HG02588 (cell line): ENCODE data around the gene MVB12B.

Experiments
- ATAC-seq: cut with Tn5 transposase; IDR thresholded peaks from one replicate; pipeline ENCODE4 v1.9.1; 2021; ENCODE audit warnings: mild to moderate bottlenecking, moderate library complexity; ENCODE audit not compliant: unreplicated experiment

MVB12B gene

DNA sequence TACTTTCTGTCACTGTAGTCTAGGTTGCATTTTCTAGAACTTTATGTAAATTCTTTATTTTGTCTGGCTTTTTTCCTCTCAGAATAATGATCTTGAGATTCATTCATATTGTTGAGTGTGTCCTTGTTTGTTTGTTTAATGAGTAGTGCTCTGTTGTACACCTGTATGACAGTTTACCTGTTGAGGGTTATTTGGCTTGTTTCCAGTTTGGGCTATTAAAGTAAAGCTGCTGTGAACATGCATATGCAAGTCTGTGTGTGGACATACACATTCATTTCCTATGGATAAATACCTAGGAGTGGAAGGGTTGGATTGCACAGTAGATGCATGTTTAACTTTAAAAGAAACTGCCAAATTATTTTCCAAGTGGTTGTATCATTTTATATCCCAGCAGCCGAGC, 30.4 kb downstream of the MVB12B start:
- ATAC-seq: no peak

DNA sequence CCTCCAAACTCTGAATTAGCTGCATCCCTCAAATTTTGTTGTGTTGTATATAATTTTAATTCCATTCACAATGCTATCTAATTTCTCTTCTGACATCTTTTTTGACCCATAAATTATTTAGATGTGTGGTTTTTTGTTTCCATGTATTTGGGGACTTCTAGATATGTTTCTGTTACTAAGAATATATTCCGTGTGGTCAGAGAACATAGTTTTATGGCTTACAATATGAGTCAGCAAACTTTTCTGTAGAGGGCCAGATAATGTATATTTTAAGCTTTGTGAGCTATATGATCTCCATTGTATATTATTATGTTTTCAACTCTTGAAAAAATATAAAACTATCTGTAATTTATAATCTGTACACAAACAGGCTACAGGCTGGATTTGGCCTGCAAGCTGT, 33.4 kb downstream of the MVB12B start:
- ATAC-seq: no peak

DNA sequence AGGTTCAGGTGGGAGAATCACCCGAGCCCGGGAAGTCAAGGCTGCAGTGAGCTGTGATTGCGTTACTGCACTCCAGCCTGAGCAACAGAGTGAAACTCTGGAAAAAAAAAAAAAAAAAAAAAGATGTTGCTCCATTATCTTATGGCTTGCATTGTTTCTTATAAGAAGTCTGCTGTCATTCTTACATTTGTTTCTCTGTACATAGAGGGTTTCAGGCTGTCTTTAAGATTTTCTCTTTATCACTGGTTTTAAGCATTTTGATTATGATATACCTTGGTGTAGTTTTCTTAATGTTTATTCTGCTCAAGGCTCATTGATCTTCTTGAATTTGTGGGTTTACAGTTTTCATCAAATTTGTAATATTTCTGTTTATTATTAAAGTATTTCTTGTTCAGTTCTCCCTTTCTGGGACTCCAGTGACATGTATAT, 35.2 kb downstream of the MVB12B start:
- ATAC-seq: no peak

DNA sequence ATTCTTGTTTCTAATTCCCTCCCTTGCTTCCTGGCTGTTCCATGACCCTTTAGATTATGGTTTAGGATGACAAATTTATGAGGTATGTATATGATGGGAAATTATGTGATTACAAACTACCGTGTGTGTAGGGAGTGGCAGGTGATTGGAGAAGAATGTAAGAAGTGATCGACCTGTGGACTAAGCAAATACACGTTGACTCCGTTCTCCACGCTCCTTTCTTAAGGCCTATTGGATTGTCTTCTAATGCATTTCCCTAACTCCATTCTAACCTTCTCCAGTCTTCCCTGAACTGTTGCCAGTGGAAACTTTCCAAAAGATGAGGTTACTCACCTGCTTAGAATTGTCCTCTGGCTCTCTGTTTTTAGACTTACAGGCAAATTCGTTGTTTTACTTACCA, 36.6 kb downstream of the MVB12B start:
- no peak for ATAC-seq

DNA sequence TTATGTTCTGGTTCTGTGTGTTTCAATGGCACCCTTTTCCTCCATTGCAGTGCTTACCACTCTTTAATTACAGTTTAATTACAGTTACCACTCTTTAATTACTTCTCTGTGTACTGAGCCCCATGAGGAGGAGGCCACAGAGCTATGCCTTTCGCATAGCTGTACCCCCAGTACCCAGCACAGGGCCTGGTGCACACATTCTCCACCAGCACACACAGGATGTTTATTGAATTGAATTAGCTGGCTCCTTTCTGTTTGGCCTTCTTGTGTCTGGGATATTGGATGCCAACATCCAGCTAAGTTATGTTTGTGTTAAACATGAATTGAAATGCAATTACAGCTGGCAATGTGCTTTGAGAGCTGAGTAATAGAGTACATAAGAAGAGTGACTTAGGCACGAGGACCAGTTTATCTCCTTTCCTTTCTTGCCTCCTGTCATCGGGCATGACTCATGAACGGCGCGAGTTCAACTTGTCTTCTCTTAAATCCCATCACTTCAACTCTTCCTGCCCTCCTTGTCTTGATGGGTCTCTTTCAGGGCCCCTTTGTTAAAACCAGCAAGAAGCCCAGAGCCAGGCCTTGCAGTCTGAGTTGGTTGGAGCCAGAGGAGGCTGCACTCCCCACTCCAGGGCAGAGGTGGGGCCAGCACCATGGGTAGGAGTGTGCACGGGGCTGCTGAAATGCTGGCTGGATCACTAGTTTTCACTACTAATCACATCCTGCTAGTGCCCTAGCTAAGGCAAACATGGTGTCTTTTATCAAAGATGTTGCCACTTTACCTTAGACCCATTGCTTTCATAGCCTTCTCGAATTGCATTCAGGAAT, 37.4 kb downstream of the MVB12B start:
- no peak for ATAC-seq

DNA sequence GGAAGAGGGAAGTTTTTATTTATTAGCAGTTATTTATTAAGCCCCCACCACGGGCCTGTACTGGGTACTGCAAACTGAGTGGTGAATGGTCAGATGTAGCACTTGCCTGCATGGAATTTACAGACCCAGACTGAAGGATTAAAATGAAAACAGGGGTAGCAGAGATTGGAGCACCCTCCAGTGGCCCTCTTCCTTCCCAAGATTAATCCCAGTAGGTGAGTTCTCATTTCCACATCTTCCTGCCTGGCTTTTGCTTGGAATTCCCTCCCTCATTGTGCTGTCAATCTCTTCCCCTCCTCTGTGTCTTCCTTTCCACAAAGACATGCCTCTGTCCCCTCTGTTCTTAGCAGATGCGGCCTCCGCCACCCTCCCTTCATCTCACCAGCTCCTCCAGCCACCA, 39.2 kb downstream of the MVB12B start:
- no peak for ATAC-seq

DNA sequence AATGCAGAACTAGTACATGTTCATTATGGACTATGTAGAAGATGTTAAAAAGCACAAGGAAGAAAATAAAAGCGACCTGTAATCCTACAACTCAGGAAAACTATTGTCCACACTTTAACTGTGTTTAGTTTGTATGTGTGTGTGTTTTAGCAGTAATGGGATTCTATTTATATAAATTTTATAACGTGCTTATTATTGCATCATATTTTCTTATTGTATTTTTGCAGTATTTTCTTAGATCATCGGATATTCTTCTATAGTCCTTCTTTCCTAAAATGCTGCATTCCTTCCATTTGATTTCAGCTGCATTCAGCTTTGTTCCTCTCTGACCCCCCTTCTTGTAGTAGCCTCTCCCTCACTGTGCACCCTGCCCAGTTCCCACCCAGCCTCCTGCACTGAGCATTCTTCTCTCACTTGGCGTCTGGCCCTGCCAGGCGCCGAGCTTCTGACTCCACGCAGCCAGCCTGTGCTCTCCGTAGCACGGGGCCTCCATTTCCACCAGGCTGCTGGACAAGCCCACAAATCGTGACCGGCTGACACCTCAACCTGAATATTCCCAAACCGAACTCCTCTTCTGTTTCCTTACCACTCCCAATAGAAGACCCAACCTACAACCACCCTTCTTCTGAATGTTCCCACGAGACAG, 39.9 kb downstream of the MVB12B start:
- ATAC-seq: no peak

DNA sequence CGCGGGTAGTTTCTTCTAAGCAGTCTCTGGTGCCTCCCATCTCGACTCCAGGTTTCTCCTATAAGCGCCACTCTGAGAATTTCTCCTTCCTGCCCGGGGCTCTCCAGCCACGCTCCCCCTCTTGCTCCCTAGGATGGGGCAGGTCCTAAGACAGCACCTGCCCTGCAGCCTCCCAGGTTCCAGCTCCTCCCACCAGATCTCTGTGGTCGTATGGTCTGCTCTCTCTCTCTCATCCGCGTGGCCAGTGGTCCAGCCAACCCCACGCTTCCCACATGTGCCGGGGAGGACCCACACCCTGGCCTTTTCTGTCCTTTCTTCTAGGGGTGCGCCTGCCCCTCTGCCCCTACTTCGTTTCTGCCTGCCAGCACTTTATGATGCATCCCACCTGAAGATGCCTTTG, 40.5 kb downstream of the MVB12B start:
- ATAC-seq: no peak

DNA sequence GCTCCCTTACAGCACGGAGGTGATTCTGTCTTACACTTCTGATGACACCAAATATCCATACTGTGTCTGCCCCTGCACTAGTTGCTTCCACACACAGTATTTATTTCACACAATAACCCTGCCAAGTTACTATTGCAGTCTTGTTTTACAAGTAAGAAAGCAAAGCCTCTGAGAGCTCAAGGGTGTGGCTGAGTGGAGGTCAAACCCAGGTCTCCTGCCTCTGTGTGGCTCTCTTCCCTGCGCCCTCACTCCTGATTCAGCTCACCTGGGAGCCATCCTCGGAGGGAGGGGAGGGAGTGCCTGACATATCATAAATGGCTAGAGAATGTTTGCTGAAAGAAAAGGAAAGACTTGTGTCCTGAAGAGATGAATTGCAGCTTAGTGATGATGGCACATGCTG, 41.0 kb downstream of the MVB12B start:
- ATAC-seq: no peak

DNA sequence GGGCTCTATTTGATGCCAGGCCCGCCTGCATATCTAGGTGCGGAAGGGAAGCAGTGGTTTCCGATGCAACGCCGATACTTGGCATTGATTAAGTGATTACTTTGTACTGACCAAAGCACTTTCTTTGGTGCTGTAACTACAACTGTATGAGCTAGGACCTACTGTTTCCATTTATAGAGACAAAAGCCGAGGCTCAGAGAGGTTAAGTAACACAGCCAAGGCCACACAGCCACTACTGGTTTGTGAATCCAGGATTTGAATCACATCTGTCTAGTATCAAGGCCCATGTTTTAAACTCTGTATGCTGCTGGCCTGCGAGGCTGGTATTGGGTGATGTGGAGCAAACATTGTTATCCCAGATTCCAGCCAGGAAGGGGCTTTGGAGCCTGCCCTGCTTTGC, 41.4 kb downstream of the MVB12B start:
- ATAC-seq: no peak

DNA sequence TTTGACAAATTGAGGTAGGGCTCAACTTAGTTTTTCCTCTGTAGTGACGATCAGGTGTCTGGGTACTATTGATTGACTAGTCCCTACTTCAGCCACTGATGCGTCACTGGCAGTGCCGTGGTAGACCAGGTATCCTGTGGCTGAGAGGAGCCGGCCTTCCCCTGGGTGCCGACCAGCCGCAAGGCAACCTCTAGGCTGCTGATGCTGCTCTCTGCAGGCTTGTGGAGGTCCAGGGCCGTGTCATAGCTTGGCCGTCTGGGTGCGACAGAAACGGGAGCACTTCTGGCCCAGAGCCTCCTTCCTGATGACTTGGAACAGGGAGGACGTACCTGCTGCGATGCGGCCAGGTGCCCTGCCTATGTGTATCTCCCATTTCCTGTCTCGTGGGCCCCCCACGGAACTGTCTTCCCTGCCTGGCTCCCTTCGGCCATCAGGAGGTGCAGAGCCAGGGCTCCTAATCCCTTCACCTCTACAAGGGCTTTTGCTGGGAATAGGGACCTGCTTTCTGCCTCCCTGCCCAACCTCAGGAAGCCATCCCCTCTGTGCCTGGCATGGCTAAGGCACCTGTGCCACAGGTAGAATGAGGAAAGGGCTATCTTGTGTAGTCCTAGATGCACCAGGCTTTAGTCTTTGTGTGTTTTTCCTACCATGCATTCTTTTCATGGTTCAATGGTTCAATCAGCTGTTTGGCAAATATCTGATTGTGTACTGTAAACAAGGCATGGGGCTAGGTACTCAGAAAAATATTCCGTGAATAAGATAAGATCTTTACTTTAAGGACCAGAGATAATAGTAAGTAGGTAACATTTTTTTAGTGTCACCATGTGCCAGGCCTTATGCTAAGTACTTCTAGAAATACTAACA, 44.6 kb downstream of the MVB12B start:
- ATAC-seq: no peak

DNA sequence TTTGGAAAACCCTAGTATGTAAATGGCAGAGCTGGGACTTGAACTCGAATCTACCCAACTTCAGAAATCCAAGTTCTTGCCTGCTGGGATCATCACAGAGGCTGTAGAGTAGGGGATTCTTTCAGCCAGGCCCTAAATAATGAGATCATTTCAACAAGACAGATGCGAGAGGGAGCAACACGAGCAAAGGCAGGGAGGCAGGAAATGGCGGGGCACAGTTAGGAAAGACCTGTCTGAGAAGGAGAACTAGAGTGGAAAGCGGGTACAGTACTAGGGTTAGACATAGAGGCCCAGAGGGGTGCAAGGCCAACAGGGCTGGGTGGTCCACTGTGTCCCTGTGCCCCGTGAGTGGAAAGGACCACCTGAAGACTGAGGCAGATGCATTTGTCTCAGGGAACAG, 46.1 kb downstream of the MVB12B start:
- ATAC-seq: no peak

DNA sequence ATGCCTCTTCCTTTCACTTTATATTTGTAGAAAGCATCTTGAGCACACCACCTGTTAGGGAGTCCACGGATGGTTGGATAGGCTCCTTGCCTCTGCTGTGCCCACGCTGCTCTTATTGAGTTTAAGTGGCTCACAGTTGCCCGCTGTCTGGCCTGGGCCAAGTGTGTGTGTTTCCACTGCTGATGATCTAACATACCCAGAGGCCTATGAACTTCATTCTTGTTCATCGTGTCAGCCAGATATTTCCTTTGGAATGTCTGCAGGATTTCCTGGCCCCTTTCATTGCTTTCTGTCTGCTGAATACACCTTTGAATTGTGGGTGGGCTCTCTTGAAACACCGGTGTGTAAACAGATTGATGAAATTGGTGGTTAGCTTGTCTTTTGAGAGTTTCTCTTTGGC, 46.6 kb downstream of the MVB12B start:
- no peak for ATAC-seq

DNA sequence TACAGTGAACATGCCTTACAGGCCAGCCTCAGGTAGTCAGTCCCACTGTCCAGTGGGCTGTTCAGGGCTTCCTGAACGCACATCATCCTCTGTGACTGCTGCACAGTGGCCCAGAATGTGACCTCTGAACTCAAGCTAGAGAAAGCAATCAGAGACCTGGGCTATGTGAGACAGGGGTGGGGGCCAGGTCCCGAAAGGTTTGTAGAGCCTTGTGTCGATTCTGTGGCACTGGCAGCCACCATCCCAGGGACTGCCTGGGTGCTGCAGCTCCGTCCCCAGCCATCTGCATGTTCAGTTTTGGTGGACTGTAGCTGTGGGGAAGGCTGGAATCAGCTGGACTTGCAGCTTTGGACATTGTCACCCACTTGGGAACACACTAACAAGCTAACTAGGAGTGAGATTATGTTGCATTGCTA, 47.7 kb downstream of the MVB12B start:
- ATAC-seq: no peak

DNA sequence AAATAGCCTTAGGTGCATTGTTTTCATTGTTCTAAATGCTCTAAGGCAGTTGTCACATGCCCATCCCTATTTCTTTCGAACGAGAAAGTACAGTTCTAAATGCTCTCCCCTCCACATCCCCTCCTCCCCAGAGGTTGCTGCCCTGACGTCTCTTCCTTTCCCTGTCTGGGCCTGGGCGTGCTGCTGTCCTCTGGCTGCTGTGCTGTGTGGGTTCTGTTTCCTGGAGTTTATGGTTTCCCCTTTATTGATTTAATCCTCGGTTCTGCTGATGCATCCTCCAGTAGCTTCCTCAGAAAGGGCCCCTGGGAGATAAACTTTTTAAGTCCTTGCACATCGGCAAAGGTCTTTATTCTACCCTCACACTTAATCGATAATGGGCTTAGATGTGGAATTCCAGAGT, 48.8 kb downstream of the MVB12B start:
- no peak for ATAC-seq

DNA sequence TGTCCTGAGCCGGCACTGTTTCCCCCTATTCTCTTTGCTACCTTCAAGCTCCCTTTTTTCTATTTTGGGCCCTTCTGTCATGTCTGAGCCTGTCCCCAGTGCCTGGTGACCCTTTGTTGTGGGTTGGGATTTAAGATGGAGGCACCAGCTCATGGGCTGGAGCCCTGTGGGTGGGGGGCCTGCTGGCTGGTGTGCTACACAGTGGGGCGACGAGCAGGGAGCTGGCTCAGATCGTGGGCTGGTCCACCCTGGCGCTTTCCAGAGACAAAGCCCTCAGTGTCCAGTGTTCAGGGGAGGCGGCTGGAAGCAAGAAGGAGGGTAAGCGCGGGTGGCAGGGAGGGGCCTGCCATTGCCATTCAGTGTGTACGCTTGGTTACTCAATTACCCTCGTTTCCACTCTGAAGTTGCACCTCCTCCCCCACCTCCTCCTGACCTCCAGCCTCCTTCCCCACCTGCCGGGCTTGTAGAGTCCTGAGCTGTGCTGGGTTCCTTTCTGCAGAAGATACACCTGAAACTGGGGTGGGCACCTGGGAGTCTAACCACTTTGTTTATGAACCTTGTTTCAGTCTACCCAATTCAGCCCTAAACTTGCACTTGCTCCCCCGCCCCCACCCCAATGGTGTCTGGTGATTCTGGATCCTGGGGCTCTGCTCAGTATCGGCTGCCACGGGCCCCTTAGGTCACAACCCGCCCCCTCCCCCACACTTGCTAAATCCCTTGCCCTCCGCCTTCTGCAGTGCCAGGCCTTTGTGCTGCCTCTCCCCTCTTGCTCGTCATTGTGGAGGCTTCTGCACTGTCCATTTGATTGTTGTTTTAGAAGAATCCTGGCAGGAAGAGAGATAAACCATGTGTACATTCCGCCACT, 49.9 kb downstream of the MVB12B start:
- ATAC-seq: no peak

DNA sequence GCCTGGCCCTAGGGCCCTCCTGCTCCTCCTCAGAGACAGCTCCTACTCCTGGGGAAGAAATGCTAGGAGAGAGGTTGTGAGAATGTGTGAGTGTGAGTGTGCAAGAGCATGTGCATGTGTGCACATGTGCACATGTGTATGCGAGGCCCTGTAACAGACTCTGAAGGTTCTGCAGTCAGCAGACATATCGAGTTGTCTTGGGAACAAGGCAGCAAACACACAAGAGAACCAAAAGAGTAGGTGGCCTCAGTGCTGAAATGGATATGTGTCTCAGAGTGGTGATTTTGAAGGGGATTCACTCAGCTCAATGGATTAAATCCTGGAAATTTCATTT, 50.5 kb downstream of the MVB12B start:
- no peak for ATAC-seq

DNA sequence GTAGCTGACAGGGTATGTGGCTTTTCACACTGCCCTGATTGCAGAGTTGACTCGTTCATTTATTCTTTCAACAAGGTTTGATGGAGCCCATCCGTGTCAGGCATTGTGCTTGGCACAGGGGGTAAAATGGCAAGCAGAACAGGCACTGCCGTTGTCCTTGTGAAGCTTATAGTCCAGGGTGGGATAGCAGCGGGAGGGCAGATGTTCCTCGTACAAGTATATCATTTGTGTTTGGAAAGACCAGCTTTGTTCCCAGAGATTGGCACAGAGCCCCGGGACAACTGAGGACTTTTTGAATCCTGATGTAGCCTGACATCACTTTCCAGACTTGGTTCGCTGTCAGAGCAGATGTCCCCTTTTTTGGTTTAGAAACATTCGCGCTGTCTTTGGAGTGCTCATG, 50.9 kb downstream of the MVB12B start:
- ATAC-seq: no peak

DNA sequence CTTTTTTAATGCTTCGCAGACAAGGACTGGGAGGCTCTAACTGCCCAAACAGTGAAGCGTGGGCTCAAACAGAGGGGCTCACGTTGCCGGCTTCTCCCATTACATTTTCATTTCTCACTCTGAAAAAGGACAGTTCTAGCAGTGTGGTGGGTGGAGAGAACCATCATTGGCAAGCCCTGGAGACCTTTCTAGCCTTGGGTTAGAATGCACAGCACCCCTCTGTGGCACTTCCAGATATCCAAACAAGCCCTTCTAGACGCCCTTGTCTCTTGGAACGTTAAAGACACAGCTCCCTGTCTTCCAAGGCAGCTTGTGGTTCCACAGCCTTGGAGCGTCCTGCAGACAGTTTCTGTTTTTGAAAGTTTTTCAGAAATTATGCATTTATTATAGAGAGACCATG, 52.1 kb downstream of the MVB12B start:
- no peak for ATAC-seq

DNA sequence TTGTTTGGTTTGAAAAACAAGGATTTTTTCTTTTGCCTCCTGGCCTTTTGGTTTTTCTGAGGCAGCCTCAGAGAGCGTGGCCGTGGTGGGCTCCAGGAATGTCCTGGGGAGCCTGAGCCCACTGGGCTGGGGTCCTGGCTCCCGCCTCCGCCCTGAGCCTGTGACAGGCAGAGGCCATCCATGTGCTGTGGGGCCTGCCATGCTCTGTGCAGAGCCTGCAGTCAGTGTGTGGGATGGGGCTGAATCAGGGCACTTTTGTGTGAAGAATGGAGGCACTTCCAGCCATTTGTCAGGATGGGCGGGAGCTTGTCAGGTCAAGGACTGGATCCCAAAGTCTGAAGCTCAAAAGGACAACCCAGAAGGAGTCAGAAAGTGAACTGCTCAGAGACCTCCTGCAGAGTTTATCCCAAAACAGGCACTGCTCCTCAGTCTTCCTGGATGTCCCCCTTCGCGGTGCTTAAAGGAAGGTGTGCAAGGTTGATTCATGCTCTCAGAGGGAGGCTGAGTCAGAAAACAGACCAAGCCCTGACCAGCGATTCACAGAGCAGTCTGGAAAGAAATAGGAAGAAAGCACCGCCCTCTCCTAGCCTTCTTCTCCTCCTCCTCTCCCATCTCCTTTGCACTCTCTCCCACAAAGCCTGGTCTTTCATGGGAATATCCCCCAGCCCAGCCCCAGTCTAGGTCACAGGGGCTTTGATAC, 53.2 kb downstream of the MVB12B start:
- no peak for ATAC-seq
